ENCODE measurements around the gene TFPT. TPM values are rescaled to one million over a fixed set of nuclear protein-coding genes. Genes with fewer than 3 reads are reported as not detected.

Gene TFPT
- total RNA-seq, 4 donors from 2014 or later: 10.8 to 26.6 (median 19.8) TPM

DNA sequence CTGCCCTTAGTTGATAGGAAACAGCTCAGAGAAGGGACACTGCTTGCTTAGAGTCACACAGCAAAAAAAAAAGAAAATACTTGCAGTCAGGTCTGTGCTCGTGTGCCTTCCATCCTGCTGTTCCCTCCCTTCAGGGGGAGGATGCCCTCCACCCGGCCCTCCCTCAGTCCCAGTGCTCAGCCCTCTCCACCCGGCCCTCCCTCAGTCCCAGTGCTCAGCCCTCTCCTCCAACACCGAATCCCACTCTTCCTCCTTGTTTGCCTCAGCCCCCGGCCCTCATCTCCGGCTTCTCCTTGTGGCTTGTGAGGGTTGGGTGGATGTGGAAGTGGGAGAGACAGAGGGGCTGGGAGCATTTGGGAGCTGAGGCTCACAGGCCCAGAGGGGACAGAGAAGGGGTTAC, 5.8 kb downstream of the TFPT start:
- Histone ChIP-seq H3K4me1 (peaks cover 6 to 24% (median 16%) of the 10 kb centered on the region in 4 donors), H3K9me3 (no peaks in the 10 kb centered on the region), H3K4me3 (no peak overlapping the region), H3K27me3 (no peaks in the 10 kb centered on the region), H3K27ac (replicated peaks in 1 of 4) (no peak overlapping the region), H3K36me3 (peaks cover 33 to 73% (median 64%) of the 10 kb centered on the region in 4 donors)
- intact Hi-C loops (cut with DNase I): loop anchor here (10.0 kb wide), 1 partner anchor 235 kb away; no protein-coding TSS in a partner anchor
- 77% methylated on average over 6 of the region's 6 CpGs for WGBS
- TF ChIP-seq EP300 (IDR thresholded peaks at IDR 0.05) (no peak), POLR2A (IDR thresholded peaks at IDR 0.05; ENCODE audit: low read depth) (no peak), POLR2AphosphoS5 (IDR thresholded peaks at IDR 0.05) (no peak), CTCF (IDR thresholded peaks at IDR 0.05) (no peak)
- DNase-seq (ENCODE audit: extremely low spot score): no peak

GRCh38 chr19:54108496-54108895, 7.0 kb downstream of the TFPT start:
- 73% methylated on average over 6 of the region's 7 CpGs for WGBS
- intact Hi-C loops (cut with DNase I): loop anchor here (10.0 kb wide), 1 partner anchor 234 kb away; no protein-coding TSS in a partner anchor
- H3K9me3 ChIP-seq: no peaks in the 10 kb centered on the region
- no peak for TF ChIP-seq EP300 (IDR thresholded peaks at IDR 0.05)
- no peak for TF ChIP-seq POLR2AphosphoS5 (IDR thresholded peaks at IDR 0.05)
- no peak for DNase-seq (ENCODE audit: extremely low spot score)
- no peak overlapping the region for H3K4me3 ChIP-seq
- H3K27ac ChIP-seq (replicated peaks in 1 of 4): no peak overlapping the region
- peaks cover 4 to 24% (median 15%) of the 10 kb centered on the region in 4 donors for H3K4me1 ChIP-seq
- H3K36me3 ChIP-seq: peaks cover 33 to 78% (median 64%) of the 10 kb centered on the region in 4 donors
- no peaks in the 10 kb centered on the region for H3K27me3 ChIP-seq

DNA sequence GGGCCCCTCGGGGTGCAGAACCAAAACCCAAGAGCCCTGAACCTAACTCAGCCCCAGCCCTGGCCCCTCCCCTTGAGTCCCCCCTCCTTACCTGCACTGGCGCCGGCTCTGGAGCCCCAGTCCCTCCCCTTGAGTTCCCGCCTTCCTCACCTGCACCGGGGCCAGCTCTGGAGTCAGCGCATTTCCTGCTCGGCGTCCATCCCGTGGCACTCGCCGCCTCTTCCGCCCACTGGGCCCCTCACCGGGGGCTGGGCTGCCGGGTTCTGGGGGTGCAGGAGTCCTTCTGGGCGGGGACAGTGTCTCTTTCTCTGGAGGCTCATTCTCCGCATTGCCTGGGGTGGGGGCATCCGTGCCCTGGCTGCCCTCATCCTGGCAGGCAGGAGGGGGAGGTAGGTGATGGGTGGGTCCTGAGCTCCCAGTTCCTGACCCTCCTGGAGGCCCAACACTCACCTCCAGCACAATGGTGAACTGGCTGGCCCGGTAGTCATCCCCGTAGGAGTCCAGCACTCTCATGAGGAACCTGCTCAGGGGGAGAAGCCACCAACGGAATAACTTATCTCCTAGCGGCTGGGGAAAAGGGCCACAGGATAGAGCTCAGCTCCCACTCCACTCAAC, 7.5 kb downstream of the TFPT start:
- intact Hi-C loops (cut with DNase I): loop anchor here (10.0 kb wide), 1 partner anchor 233 kb away; no protein-coding TSS in a partner anchor
- H3K9me3 ChIP-seq: no peaks in the 10 kb centered on the region
- TF ChIP-seq POLR2A (IDR thresholded peaks at IDR 0.05; ENCODE audit: low read depth): no peak
- TF ChIP-seq POLR2AphosphoS5 (IDR thresholded peaks at IDR 0.05): no peak
- no peak for TF ChIP-seq EP300 (IDR thresholded peaks at IDR 0.05)
- no peak for TF ChIP-seq CTCF (IDR thresholded peaks at IDR 0.05)
- 80% methylated on average over 15 of the region's 21 CpGs for WGBS
- H3K4me3 ChIP-seq: no peak overlapping the region
- no peak for DNase-seq (ENCODE audit: extremely low spot score)
- H3K4me1 ChIP-seq: peaks cover 7 to 28% (median 18%) of the 10 kb centered on the region in 4 donors
- no peak overlapping the region for H3K27ac ChIP-seq (replicated peaks in 1 of 4)
- peaks cover 33 to 78% (median 64%) of the 10 kb centered on the region in 4 donors for H3K36me3 ChIP-seq
- H3K27me3 ChIP-seq: no peaks in the 10 kb centered on the region

GRCh38 chr19:54106716-54107115, 8.7 kb downstream of the TFPT start:
- H3K27ac ChIP-seq (replicated peaks in 1 of 4): no peak overlapping the region
- no peak for TF ChIP-seq POLR2AphosphoS5 (IDR thresholded peaks at IDR 0.05)
- no peak for TF ChIP-seq CTCF (IDR thresholded peaks at IDR 0.05)
- no peak for TF ChIP-seq EP300 (IDR thresholded peaks at IDR 0.05)
- TF ChIP-seq POLR2A (IDR thresholded peaks at IDR 0.05; ENCODE audit: low read depth): no peak
- intact Hi-C loops (cut with DNase I): loop anchor here (10.0 kb wide), 1 partner anchor 232 kb away; no protein-coding TSS in a partner anchor
- DNase-seq (ENCODE audit: extremely low spot score): no peak
- H3K27me3 ChIP-seq: no peaks in the 10 kb centered on the region
- peaks cover 7 to 34% (median 24%) of the 10 kb centered on the region in 4 donors for H3K4me1 ChIP-seq
- no peak overlapping the region for H3K4me3 ChIP-seq
- peaks cover 33 to 69% (median 59%) of the 10 kb centered on the region in 4 donors for H3K36me3 ChIP-seq
- WGBS: 76% methylated on average over 13 of the region's 15 CpGs
- H3K9me3 ChIP-seq: no peaks in the 10 kb centered on the region

GRCh38 chr19:54105796-54106195, 9.7 kb downstream of the TFPT start:
- Histone ChIP-seq H3K27ac (replicated peaks in 1 of 4) (no peak overlapping the region), H3K4me1 (peaks cover 7 to 34% (median 24%) of the 10 kb centered on the region in 4 donors), H3K36me3 (peaks cover 33 to 61% (median 54%) of the 10 kb centered on the region in 4 donors), H3K9me3 (no peaks in the 10 kb centered on the region), H3K27me3 (no peaks in the 10 kb centered on the region), H3K4me3 (no peak overlapping the region)
- TF ChIP-seq EP300 (IDR thresholded peaks at IDR 0.05) (no peak), POLR2AphosphoS5 (IDR thresholded peaks at IDR 0.05) (no peak), POLR2A (IDR thresholded peaks at IDR 0.05; ENCODE audit: low read depth) (no peak), CTCF (IDR thresholded peaks at IDR 0.05) (no peak)
- no peak for DNase-seq (ENCODE audit: extremely low spot score)
- intact Hi-C loops (cut with DNase I): loop anchor here (10.0 kb wide), 1 partner anchor 231 kb away; no protein-coding TSS in a partner anchor
- 91% methylated on average over 10 of the region's 10 CpGs for WGBS

Data from esophagus muscularis mucosa (tissue), 4 donors.